Fibroblast of lung (primary cell): ENCODE data around the gene GRID2IP.

Experiments
- CTCF ChIP-seq, 2 donors: IDR thresholded peaks in 1 of 2; conservative IDR thresholded peaks in 1 of 2; 1 replicate in 1 of 2; 2 replicates in 1 of 2; pipeline ENCODE4 v1.5.1; 2011 to 2012; ENCODE audit warnings: low read length in 2 of 2, control low read depth in 1 of 2, inconsistent platforms in 1 of 2, low read depth in 1 of 2, mild to moderate bottlenecking in 1 of 2
- EZH2 ChIP-seq: IDR thresholded peaks from 2 replicates; pipeline ENCODE4 v1.5.1; 2012; ENCODE audit warnings: low read length, control low read depth, mild to moderate bottlenecking; ENCODE audit errors: missing control alignments

GRCh38 chr7:6477318-6477660, 74.0 kb downstream of the GRID2IP start:
- no peak for TF ChIP-seq EZH2
- no peak for TF ChIP-seq CTCF (conservative IDR thresholded peaks at IDR 0.05 in 1 of 2, IDR thresholded peaks at IDR 0.05 in 1 of 2; ENCODE audit: low read depth in 1 of 2, low read length in 2 of 2)
